PFSK-1 (cell line): Measurements from ENCODE around the gene OPN3.

Source experiments
- FOXP2 ChIP-seq: optimal IDR thresholded peaks from 2 replicates; pipeline ENCODE3; 2011; ENCODE audit warnings: borderline replicate concordance, control low read depth, inconsistent platforms; ENCODE audit not compliant: insufficient read depth; ENCODE audit errors: extremely low read length, extremely low read depth
- POLR2AphosphoS5 ChIP-seq: IDR thresholded peaks from 2 replicates; pipeline ENCODE4 v1.6.1; 2012; ENCODE audit warnings: low read depth, mild to moderate bottlenecking, control low read depth, low read length, moderate library complexity
- REST ChIP-seq, 2 experiments: IDR thresholded peaks; 2 replicates each; pipeline versions ENCODE4 v1.6.1 to v1.8.0; 2011 to 2012; ENCODE audit warnings: low read depth in 2 of 2, low read length in 2 of 2, control low read depth in 1 of 2, inconsistent platforms in 1 of 2, mild to moderate bottlenecking in 1 of 2, moderate library complexity in 1 of 2; ENCODE audit not compliant: insufficient read depth in 1 of 2
- SIN3A ChIP-seq: IDR thresholded peaks from 2 replicates; pipeline ENCODE4 v1.6.1; 2012; ENCODE audit warnings: mild to moderate bottlenecking, low read length, moderate library complexity, borderline replicate concordance; ENCODE audit not compliant: insufficient read depth
- TAF1 ChIP-seq: IDR thresholded peaks from 2 replicates; pipeline ENCODE4 v1.6.1; 2012; ENCODE audit warnings: low read length, control low read depth, borderline replicate concordance; ENCODE audit not compliant: insufficient read depth

- TF ChIP-seq POLR2AphosphoS5 (no peak), TAF1 (no peak), SIN3A (no peak), REST (IDR thresholded peaks at IDR 0.05; ENCODE audit: insufficient read depth in 1 of 2, low read depth in 2 of 2, low read length in 2 of 2) (no peak), FOXP2 (no peak)
Measured at GRCh38 chr1:241617426-241617825, 22.7 kb downstream of the OPN3 start.
